Head of caudate nucleus (tissue), 42 donors: ENCODE results near the gene GNAT3.

Experiments
- DNase-seq, 42 donors: peaks; one replicate each; pipeline versions ENCODE4 v3.0.0 to v3.0.0-alpha.2; 2020 to 2021; ENCODE audit warnings: mixed read lengths in 7 of 42
- intact Hi-C: fragments of 100-400 bp; cut with DNase I; formaldehyde crosslinking; loops from one replicate; pipeline ENCODE4 v1.15.0; 2022

The GNAT3 gene

GRCh38 chr7:80511964-80512363 lies at the start of gene GNAT3:
Gene GNAT3, minus strand, starts transcription at chr7:80512064. Its CDS starts 138 bp downstream, at chr7:80511926.
- intact Hi-C loops, result no loop called here
- no peak for DNase-seq

- intact Hi-C loops, result no loop called here
- no peak for DNase-seq
Measured at GRCh38 chr7:80558116-80558515, 46.3 kb upstream of the GNAT3 start.

GRCh38 chr7:80552031-80552694 lies 40.3 kb upstream of the GNAT3 start:
- no peak for DNase-seq
- intact Hi-C loops, result no loop called here

- intact Hi-C loops, result no loop called here
- no peak for DNase-seq
Measured at GRCh38 chr7:80550005-80550404, 38.1 kb upstream of the GNAT3 start.

- DNase-seq, result no peak
- intact Hi-C loops, result no loop called here
Measured at GRCh38 chr7:80548840-80549530, 37.1 kb upstream of the GNAT3 start.

- intact Hi-C loops, result no loop called here
- DNase-seq, result no peak
Measured at GRCh38 chr7:80542398-80542797, 30.5 kb upstream of the GNAT3 start.

- DNase-seq, result no peak
- intact Hi-C loops, result no loop called here
Measured at GRCh38 chr7:80540836-80541235, 29.0 kb upstream of the GNAT3 start.

GRCh38 chr7:80537091-80537490 lies 25.2 kb upstream of the GNAT3 start:
- intact Hi-C loops, result no loop called here

GRCh38 chr7:80536426-80536825 lies 24.6 kb upstream of the GNAT3 start:
- intact Hi-C loops, result no loop called here

More at GRCh38 chr7:80537091-80537490, 25.2 kb upstream of the GNAT3 start:
- DNase-seq, result no peak

GRCh38 chr7:80533287-80533686 lies 21.4 kb upstream of the GNAT3 start:
- no peak for DNase-seq
- intact Hi-C loops, result no loop called here

More at GRCh38 chr7:80536426-80536825, 24.6 kb upstream of the GNAT3 start:
- no peak for DNase-seq

- no peak for DNase-seq
- intact Hi-C loops, result no loop called here
Measured at GRCh38 chr7:80532153-80532552, 20.3 kb upstream of the GNAT3 start.

- DNase-seq, result no peak
- intact Hi-C loops, result no loop called here
Measured at GRCh38 chr7:80530136-80530535, 18.3 kb upstream of the GNAT3 start.

GRCh38 chr7:80529362-80529761 lies 17.5 kb upstream of the GNAT3 start:
- intact Hi-C loops, result no loop called here
- no peak for DNase-seq

GRCh38 chr7:80528689-80529088 lies 16.8 kb upstream of the GNAT3 start:
- DNase-seq, result no peak
- intact Hi-C loops, result no loop called here

- intact Hi-C loops, result no loop called here
Measured at GRCh38 chr7:80526472-80526871, 14.6 kb upstream of the GNAT3 start.

GRCh38 chr7:80524693-80525092 lies 12.8 kb upstream of the GNAT3 start:
- DNase-seq, result no peak
- intact Hi-C loops, result no loop called here

More at GRCh38 chr7:80526472-80526871, 14.6 kb upstream of the GNAT3 start:
- DNase-seq, result no peak

GRCh38 chr7:80521809-80522208 lies 9.9 kb upstream of the GNAT3 start:
- intact Hi-C loops, result no loop called here
- DNase-seq, result no peak

GRCh38 chr7:80520199-80520598 lies 8.3 kb upstream of the GNAT3 start:
- no peak for DNase-seq
- intact Hi-C loops, result no loop called here

- no peak for DNase-seq
- intact Hi-C loops, result no loop called here
Measured at GRCh38 chr7:80517282-80517747, 5.5 kb upstream of the GNAT3 start.

- intact Hi-C loops, result no loop called here
- no peak for DNase-seq
Measured at GRCh38 chr7:80515298-80515697, 3.4 kb upstream of the GNAT3 start.

- DNase-seq, result no peak
- intact Hi-C loops, result no loop called here
Measured at GRCh38 chr7:80510021-80510420, 1.8 kb downstream of the GNAT3 start.
